Ovary (tissue), 9 donors: ENCODE results near the gene DNAH8. TPM values are rescaled to one million over a fixed set of nuclear protein-coding genes. Genes with fewer than 3 reads are reported as not detected.

Source experiments
- DNase-seq, 5 donors: peaks; one replicate each; pipeline ENCODE4 v3.0.0-alpha.2; 2019 to 2020
- H3K27ac ChIP-seq, 2 donors: fragments of 200-600 bp; one replicate each; pipeline versions ENCODE4 v1.5.1 to v1.8.0; 2019 to 2022
- H3K27me3 ChIP-seq: fragments of 200-600 bp; one replicate; pipeline ENCODE4 v1.8.0; 2022
- H3K36me3 ChIP-seq: fragments of 200-600 bp; sonication (generic); one replicate; pipeline ENCODE4 v1.5.1; 2019
- H3K4me1 ChIP-seq: one replicate; pipeline ENCODE4 v1.8.1; 2013; ENCODE audit warnings: mild to moderate bottlenecking, moderate library complexity; ENCODE audit not compliant: insufficient read depth
- H3K4me3 ChIP-seq: fragments of 200-600 bp; sonication (generic); one replicate; pipeline ENCODE4 v1.5.1; 2017
- H3K9me3 ChIP-seq, 2 donors: fragments of 200-600 bp in 1 of 2; sonication (generic) in 1 of 2; one replicate each; pipeline versions ENCODE4 v1.5.1 to v1.8.1; 2013 to 2019; ENCODE audit warnings: mild to moderate bottlenecking in 1 of 2, moderate library complexity in 1 of 2
- EP300 ChIP-seq: sonication (generic); formaldehyde crosslinking; IDR thresholded peaks from one replicate; pipeline ENCODE4 v1.6.1; 2017; ENCODE audit warnings: antibody characterized with exemption
- POLR2A ChIP-seq: fragments of 450-650 bp; IDR thresholded peaks from one replicate; pipeline ENCODE4 v1.6.1; 2017; ENCODE audit warnings: antibody characterized with exemption, mild to moderate bottlenecking, moderate library complexity
- WGBS, 3 donors: extraction: QIAGEN DNeasy Blood & Tissue Kit in 1 of 3; methylation state at CpG; one replicate each; pipeline versions ENCODE4 v1.1.5 to v1.1.7; 2013 to 2017; 5-methylcytosine and 5-hydroxymethylcytosine counted together
- intact Hi-C, 4 donors: fragments of 100-400 bp; cut with DNase I; formaldehyde crosslinking; loops; one replicate each; pipeline versions ENCODE4 v1.11.0 to v1.15.1; 2022 to 2023
- polyA plus RNA-seq, 2 donors: library from polyadenylated mRNA; stranded (reverse); fragments of 200-250 nt in 1 of 2; fragments of 350-450 nt in 1 of 2; fragmentation: Illumina TruSeq in 1 of 2; extraction: RNeasy Lipid Tissue Mini Kit (QIAGEN cat#74804) in 1 of 2; gene quantifications; one replicate each; pipeline ENCODE4 v1.2.3, GENCODE V29; 2013 to 2014
- total RNA-seq, 7 donors: library from RNA; depleted of rRNA in 2 of 7; stranded (reverse); fragments of >200 nt in 2 of 7; fragmentation: NEBNext Ultra II Directional in 3 of 7; extraction: Animal tissue kit (Norgen Biotek cat#: 25700) in 3 of 7; gene quantifications; one replicate each; pipeline versions ENCODE4 v1.1.0 to v1.2.4, GENCODE V29; 2016 to 2023
- TF ChIP-seq, protein P1 (sequence below), 3 donors: fragments of 450-650 bp in 2 of 3; fragments of 200-600 bp in 1 of 3; IDR thresholded peaks; one replicate each; pipeline versions ENCODE4 v1.5.1 to v1.8.0; 2016 to 2022; ENCODE audit warnings: antibody characterized with exemption in 3 of 3, mild to moderate bottlenecking in 1 of 3
- donor health status: DM: no; HTN: no; CAD: no; lungs with moderate emphysema.
- donor health status: DM: no; HTN: no; CAD: no.
- donor health status: Bipolar disorder and iron deficiency.
- donor health status: DM: yes; HTN: yes; CAD: no.
- donor health status: DM: no; HTN: no; CAD: no.
- donor health status: DM: yes; HTN: yes; CAD: no.

DNAH8 gene
- total and polyA plus RNA-seq, 9 donors: under 0.01 to 0.08 (median 0.01) TPM; not detected in 4

- Histone ChIP-seq H3K27ac (no peak overlapping the region), H3K9me3 (no peaks in the 10 kb centered on the region), H3K36me3 (no peaks in the 10 kb centered on the region), H3K4me1 (no peaks in the 10 kb centered on the region), H3K4me3 (no peak overlapping the region), H3K27me3 (no peaks in the 10 kb centered on the region)
- WGBS, 3 donors: 70 to 83% (median 78%) methylated on average over 2 of the region's 2 CpGs
- intact Hi-C loops: no loop called here
- no peak for TF ChIP-seq POLR2A
- DNase-seq: no peak
Measured at GRCh38 chr6:38860041-38860440, 144.9 kb downstream of the DNAH8 start.

DNA sequence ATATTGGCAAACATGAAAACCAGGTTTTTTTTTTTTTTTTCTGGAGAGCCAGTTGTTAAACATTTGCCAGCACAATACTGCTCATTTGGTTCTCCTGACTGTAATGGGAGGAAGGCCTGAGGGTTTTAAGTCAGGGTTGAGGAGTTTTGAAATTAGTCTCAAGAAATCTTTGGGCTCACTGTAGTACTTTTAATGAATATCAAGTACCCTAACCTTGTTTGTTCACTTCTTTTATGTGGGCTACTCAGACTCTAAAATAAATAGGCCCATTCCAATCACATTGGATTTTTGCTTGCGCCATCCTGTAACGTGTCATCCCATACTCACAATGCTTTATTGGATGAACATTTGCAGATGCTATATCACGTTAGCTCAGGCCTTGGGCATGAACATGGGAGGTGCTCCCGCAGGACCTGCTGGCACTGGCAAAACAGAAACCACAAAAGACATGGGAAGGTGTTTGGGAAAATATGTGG is 146.9 kb downstream of the DNAH8 start:
- TF ChIP-seq, protein P1, sequence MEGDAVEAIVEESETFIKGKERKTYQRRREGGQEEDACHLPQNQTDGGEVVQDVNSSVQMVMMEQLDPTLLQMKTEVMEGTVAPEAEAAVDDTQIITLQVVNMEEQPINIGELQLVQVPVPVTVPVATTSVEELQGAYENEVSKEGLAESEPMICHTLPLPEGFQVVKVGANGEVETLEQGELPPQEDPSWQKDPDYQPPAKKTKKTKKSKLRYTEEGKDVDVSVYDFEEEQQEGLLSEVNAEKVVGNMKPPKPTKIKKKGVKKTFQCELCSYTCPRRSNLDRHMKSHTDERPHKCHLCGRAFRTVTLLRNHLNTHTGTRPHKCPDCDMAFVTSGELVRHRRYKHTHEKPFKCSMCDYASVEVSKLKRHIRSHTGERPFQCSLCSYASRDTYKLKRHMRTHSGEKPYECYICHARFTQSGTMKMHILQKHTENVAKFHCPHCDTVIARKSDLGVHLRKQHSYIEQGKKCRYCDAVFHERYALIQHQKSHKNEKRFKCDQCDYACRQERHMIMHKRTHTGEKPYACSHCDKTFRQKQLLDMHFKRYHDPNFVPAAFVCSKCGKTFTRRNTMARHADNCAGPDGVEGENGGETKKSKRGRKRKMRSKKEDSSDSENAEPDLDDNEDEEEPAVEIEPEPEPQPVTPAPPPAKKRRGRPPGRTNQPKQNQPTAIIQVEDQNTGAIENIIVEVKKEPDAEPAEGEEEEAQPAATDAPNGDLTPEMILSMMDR (IDR thresholded peaks at IDR 0.05): no peak
- no peak for TF ChIP-seq POLR2A
- TF ChIP-seq EP300: no peak
- Histone ChIP-seq H3K4me3 (no peak overlapping the region), H3K27ac (no peak overlapping the region), H3K36me3 (no peaks in the 10 kb centered on the region), H3K4me1 (no peaks in the 10 kb centered on the region), H3K27me3 (no peaks in the 10 kb centered on the region), H3K9me3 (no peaks in the 10 kb centered on the region)
- no peak for DNase-seq
- intact Hi-C loops: no loop called here
- WGBS, 3 donors: 91 to 94% (median 94%) methylated on average over 4 of the region's 4 CpGs

- 44 to 52% (median 45%) methylated on average over 1 of the region's 1 CpG for WGBS, 3 donors
Measured at GRCh38 chr6:38865521-38866174, 150.5 kb downstream of the DNAH8 start.

DNA sequence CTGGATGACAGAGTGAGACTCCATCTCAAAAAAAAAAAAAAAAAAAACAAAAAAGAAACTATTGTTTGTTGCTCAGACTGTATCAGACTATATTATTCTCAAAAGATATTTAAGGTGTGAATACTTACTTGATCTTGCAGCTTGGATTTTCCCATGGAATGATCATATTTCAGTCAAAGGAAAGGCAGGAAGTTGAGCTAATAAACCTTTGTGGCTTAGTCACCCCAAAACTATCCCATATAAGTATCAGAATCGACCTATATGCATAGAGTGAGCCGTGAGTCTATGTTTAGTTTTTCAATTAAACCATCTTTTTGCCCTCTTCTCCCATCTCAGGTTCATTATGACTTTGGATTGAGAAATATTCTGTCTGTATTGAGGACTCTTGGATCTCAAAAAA is 152.6 kb downstream of the DNAH8 start:
- Histone ChIP-seq H3K4me3 (no peak overlapping the region), H3K36me3 (no peaks in the 10 kb centered on the region), H3K27me3 (no peaks in the 10 kb centered on the region), H3K9me3 (no peaks in the 10 kb centered on the region), H3K27ac (no peak overlapping the region), H3K4me1 (no peaks in the 10 kb centered on the region)
- DNase-seq: no peak
- TF ChIP-seq, protein P1 (IDR thresholded peaks at IDR 0.05): no peak
- TF ChIP-seq EP300 (no peak), POLR2A (no peak)
- intact Hi-C loops: no loop called here
- 81 to 87% (median 85%) methylated on average over 2 of the region's 2 CpGs for WGBS, 3 donors

More at GRCh38 chr6:38865521-38866174, 150.5 kb downstream of the DNAH8 start:
- Histone ChIP-seq H3K4me3 (no peak overlapping the region), H3K9me3 (no peaks in the 10 kb centered on the region), H3K4me1 (no peaks in the 10 kb centered on the region), H3K27ac (no peak overlapping the region), H3K36me3 (no peaks in the 10 kb centered on the region), H3K27me3 (no peaks in the 10 kb centered on the region)
- intact Hi-C loops: no loop called here
- DNase-seq: no peak
- TF ChIP-seq POLR2A: no peak
- TF ChIP-seq EP300: no peak
- TF ChIP-seq, protein P1 (IDR thresholded peaks at IDR 0.05): no peak
